Measurements from ENCODE around the gene ST3GAL3. TPM values are rescaled to one million over a fixed set of nuclear protein-coding genes. Genes with fewer than 3 reads are reported as not detected.

Gene ST3GAL3
- polyA plus RNA-seq, 1 of the 3 experiments (the other 2 are of a cell fraction): 20.6 TPM

DNA sequence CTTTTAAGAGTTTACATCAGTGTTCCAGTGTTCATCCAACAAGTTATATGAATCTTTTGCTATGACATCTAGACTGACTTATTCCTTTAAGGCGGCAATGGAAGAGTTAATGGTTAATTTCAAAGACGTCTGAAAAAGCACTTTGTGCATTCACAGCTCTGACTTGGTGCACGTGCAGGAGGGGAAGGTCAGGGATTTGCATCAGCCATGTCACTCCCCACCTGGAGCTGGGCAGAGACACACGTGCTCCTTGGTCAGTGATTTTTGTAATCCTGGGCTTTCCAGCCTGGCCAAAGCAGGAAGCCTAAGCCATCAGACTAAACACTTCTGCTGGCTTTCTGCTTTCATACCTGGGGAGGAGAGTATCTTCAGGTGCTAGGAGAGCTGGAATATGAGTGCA lies 96.3 kb downstream of the ST3GAL3 start (continued):
- TF ChIP-seq RFX5 (IDR thresholded peaks at IDR 0.05; ENCODE audit: low read length) (no peak), GATA2 (CRISPR knock-in tag; IDR thresholded peaks at IDR 0.05) (no peak), SIN3A (IDR thresholded peaks at IDR 0.05; ENCODE audit: borderline replicate concordance, low read depth, low read length) (no peak), MEF2A (IDR thresholded peaks at IDR 0.05; ENCODE audit: borderline replicate concordance, low read depth) (no peak), EP300 (IDR thresholded peaks at IDR 0.05; ENCODE audit: borderline replicate concordance in 1 of 2, low read depth in 1 of 2, low read length in 1 of 2) (no peak)

DNA sequence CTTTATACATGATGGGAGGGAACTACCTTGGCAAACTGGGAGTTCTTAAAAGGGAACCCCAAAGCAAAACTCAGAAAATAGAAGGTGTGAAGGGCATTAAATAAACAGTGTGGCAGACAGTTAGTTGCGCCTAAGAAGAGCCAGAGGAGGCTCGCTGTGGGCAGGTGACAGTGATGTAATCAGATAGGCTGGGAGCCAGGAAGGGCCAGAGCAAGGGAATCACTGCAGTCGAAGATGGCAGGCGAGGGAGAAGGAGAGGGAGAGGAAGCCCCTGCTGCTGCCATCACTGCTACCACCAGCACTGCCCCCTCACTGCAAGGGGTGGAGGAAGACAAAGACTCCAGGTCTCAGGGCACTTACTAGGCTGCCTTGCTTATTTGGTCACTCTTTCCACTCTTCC lies 97.2 kb downstream of the ST3GAL3 start:
- Histone ChIP-seq H3K27ac (ENCODE audit: low read depth in 2 of 2, low read length in 1 of 2) (no peak overlapping the region), H3K79me2 (ENCODE audit: insufficient read depth) (no peaks in the 10 kb centered on the region), H3K4me2 (no peak overlapping the region), H4K20me1 (ENCODE audit: insufficient read depth) (no peaks in the 10 kb centered on the region), H3F3A (replicated peaks; ENCODE audit: insufficient read depth) (no peaks in the 10 kb centered on the region), H3K9me3 (peaks cover 7% of the 10 kb centered on the region; the same call in 1 of the 2 replicates), H3K9ac (no peak overlapping the region), H3K27me3 (ENCODE audit: insufficient read depth) (no peaks in the 10 kb centered on the region), H3K9me2 (no peaks in the 10 kb centered on the region), H2AFZ (ENCODE audit: low read depth) (no peak overlapping the region), H3K4me3 (ENCODE audit: low read depth in 2 of 2, low read length in 1 of 2) (no peak overlapping the region), H3K4me1 (ENCODE audit: control insufficient read depth in 1 of 2, insufficient read depth in 2 of 2, low read depth in 1 of 2, low read length in 1 of 2) (peaks cover 3 to 7% of the 10 kb centered on the region in 2 experiments; a peak in 2 of 4 replicates), H3K36me3 (replicated peaks in 1 of 2; ENCODE audit: control insufficient read depth in 1 of 2, insufficient read depth in 2 of 2, low read length in 1 of 2) (peaks cover 0 to 20% of the 10 kb centered on the region in 2 experiments)
- CTCF ChIA-PET: no interaction called here
- no peak for TF ChIP-seq FOXM1 (IDR thresholded peaks at IDR 0.05; ENCODE audit: low read depth)
- TF ChIP-seq, protein P1, sequence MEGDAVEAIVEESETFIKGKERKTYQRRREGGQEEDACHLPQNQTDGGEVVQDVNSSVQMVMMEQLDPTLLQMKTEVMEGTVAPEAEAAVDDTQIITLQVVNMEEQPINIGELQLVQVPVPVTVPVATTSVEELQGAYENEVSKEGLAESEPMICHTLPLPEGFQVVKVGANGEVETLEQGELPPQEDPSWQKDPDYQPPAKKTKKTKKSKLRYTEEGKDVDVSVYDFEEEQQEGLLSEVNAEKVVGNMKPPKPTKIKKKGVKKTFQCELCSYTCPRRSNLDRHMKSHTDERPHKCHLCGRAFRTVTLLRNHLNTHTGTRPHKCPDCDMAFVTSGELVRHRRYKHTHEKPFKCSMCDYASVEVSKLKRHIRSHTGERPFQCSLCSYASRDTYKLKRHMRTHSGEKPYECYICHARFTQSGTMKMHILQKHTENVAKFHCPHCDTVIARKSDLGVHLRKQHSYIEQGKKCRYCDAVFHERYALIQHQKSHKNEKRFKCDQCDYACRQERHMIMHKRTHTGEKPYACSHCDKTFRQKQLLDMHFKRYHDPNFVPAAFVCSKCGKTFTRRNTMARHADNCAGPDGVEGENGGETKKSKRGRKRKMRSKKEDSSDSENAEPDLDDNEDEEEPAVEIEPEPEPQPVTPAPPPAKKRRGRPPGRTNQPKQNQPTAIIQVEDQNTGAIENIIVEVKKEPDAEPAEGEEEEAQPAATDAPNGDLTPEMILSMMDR (IDR thresholded peaks at IDR 0.05): no peak
- TF ChIP-seq, protein P2, sequence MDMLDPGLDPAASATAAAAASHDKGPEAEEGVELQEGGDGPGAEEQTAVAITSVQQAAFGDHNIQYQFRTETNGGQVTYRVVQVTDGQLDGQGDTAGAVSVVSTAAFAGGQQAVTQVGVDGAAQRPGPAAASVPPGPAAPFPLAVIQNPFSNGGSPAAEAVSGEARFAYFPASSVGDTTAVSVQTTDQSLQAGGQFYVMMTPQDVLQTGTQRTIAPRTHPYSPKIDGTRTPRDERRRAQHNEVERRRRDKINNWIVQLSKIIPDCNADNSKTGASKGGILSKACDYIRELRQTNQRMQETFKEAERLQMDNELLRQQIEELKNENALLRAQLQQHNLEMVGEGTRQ (IDR thresholded peaks at IDR 0.05; ENCODE audit: borderline replicate concordance, low read depth, low read length): no peak
- TF ChIP-seq, protein P3, sequence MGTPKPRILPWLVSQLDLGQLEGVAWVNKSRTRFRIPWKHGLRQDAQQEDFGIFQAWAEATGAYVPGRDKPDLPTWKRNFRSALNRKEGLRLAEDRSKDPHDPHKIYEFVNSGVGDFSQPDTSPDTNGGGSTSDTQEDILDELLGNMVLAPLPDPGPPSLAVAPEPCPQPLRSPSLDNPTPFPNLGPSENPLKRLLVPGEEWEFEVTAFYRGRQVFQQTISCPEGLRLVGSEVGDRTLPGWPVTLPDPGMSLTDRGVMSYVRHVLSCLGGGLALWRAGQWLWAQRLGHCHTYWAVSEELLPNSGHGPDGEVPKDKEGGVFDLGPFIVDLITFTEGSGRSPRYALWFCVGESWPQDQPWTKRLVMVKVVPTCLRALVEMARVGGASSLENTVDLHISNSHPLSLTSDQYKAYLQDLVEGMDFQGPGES (IDR thresholded peaks at IDR 0.05; ENCODE audit: low read depth, low read length): no peak
- no peak for TF ChIP-seq TCF12 (IDR thresholded peaks at IDR 0.05)
- TF ChIP-seq, protein P4, sequence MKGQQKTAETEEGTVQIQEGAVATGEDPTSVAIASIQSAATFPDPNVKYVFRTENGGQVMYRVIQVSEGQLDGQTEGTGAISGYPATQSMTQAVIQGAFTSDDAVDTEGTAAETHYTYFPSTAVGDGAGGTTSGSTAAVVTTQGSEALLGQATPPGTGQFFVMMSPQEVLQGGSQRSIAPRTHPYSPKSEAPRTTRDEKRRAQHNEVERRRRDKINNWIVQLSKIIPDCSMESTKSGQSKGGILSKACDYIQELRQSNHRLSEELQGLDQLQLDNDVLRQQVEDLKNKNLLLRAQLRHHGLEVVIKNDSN (IDR thresholded peaks at IDR 0.05; ENCODE audit: borderline replicate concordance, low read depth): no peak
- TF ChIP-seq, protein P5, sequence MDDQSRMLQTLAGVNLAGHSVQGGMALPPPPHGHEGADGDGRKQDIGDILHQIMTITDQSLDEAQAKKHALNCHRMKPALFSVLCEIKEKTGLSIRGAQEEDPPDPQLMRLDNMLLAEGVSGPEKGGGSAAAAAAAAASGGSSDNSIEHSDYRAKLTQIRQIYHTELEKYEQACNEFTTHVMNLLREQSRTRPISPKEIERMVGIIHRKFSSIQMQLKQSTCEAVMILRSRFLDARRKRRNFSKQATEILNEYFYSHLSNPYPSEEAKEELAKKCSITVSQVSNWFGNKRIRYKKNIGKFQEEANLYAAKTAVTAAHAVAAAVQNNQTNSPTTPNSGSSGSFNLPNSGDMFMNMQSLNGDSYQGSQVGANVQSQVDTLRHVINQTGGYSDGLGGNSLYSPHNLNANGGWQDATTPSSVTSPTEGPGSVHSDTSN (IDR thresholded peaks at IDR 0.05): no peak
- TF ChIP-seq TEAD4 (IDR thresholded peaks at IDR 0.05; ENCODE audit: borderline replicate concordance, insufficient read depth): no peak
- TF ChIP-seq RXRA (IDR thresholded peaks at IDR 0.05; ENCODE audit: borderline replicate concordance, low read depth): no peak
- TF ChIP-seq JUND (IDR thresholded peaks at IDR 0.05): no peak
- no peak for TF ChIP-seq RAD21 (IDR thresholded peaks at IDR 0.05; ENCODE audit: low read length)
- no peak for TF ChIP-seq EP300 (IDR thresholded peaks at IDR 0.05; ENCODE audit: borderline replicate concordance in 1 of 2, low read depth in 1 of 2, low read length in 1 of 2)
- no peak for TF ChIP-seq ELF1 (IDR thresholded peaks at IDR 0.05)
- TF ChIP-seq NRF1 (IDR thresholded peaks at IDR 0.05; ENCODE audit: low read depth, low read length): no peak
- no peak for TF ChIP-seq GABPA (IDR thresholded peaks at IDR 0.05; ENCODE audit: low read depth)
- TF ChIP-seq EZH2phosphoT487 (IDR thresholded peaks at IDR 0.05; ENCODE audit: borderline replicate concordance, low read depth): no peak
- TF ChIP-seq, protein P6, sequence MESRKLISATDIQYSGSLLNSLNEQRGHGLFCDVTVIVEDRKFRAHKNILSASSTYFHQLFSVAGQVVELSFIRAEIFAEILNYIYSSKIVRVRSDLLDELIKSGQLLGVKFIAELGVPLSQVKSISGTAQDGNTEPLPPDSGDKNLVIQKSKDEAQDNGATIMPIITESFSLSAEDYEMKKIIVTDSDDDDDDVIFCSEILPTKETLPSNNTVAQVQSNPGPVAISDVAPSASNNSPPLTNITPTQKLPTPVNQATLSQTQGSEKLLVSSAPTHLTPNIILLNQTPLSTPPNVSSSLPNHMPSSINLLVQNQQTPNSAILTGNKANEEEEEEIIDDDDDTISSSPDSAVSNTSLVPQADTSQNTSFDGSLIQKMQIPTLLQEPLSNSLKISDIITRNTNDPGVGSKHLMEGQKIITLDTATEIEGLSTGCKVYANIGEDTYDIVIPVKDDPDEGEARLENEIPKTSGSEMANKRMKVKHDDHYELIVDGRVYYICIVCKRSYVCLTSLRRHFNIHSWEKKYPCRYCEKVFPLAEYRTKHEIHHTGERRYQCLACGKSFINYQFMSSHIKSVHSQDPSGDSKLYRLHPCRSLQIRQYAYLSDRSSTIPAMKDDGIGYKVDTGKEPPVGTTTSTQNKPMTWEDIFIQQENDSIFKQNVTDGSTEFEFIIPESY (IDR thresholded peaks at IDR 0.05; ENCODE audit: borderline replicate concordance, low read depth): no peak
- no peak for TF ChIP-seq FOXJ3 (CRISPR knock-in tag; IDR thresholded peaks at IDR 0.05)
- no peak for TF ChIP-seq YY1 (IDR thresholded peaks at IDR 0.05; ENCODE audit: low read depth)
- POLR2A ChIA-PET: no interaction called here
- WGBS (ENCODE audit: low lambda C conversion rate): 95% methylated on average over 4 of the region's 4 CpGs
- no peak for DNase-seq

All from SK-N-SH (cell line).